GM12874 (cell line): ENCODE measurements around the gene CLIC6.

Experiments
- TF ChIP-seq, protein P1 (sequence below): IDR thresholded peaks from 2 replicates; pipeline ENCODE4 v1.5.1; 2011; ENCODE audit warnings: low read depth, mild to moderate bottlenecking, control low read depth, low read length, moderate library complexity; ENCODE audit not compliant: insufficient read depth

Gene CLIC6

DNA sequence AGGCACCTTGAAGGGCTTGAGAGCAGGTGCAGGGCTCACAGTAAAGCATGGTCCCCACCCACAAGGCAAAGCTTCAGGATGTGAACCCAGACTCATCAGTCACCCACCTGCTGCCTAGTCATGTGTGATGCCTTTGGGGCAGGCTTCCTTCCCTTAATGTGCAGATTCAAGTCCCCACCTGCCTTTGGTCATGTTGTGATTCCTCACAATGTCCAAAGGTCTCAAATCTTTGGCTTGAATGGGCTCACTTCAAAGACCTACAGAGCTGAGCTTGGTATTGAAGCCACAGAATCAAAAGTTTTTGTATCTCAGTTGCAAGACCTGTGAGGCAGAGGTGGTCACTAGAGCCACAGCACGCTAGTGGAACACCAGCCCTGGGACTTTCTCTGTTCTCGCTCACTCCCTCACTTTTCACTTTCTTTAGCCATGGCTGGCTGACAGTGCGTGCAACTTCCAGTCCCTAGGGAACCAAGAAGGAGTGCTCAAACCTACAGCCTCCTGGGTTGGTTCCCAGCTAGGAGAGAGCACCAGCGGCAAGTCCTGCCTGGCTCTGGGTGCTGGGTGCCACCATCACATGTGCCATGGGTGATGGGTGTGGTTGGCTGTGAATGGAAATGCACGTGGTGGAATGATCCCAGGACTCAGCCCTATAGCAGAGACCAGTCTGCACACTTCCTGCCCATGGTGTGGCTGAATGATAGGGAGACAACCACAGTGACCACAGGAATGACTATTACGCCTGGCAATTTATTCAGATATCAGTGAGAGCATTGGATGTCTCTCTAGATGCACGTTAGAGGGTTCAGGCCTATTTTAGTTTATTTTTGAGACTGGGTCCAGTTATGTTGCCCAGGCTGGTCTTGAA is 26.4 kb upstream of the CLIC6 start:
- TF ChIP-seq, protein P1, sequence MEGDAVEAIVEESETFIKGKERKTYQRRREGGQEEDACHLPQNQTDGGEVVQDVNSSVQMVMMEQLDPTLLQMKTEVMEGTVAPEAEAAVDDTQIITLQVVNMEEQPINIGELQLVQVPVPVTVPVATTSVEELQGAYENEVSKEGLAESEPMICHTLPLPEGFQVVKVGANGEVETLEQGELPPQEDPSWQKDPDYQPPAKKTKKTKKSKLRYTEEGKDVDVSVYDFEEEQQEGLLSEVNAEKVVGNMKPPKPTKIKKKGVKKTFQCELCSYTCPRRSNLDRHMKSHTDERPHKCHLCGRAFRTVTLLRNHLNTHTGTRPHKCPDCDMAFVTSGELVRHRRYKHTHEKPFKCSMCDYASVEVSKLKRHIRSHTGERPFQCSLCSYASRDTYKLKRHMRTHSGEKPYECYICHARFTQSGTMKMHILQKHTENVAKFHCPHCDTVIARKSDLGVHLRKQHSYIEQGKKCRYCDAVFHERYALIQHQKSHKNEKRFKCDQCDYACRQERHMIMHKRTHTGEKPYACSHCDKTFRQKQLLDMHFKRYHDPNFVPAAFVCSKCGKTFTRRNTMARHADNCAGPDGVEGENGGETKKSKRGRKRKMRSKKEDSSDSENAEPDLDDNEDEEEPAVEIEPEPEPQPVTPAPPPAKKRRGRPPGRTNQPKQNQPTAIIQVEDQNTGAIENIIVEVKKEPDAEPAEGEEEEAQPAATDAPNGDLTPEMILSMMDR = no peak

DNA sequence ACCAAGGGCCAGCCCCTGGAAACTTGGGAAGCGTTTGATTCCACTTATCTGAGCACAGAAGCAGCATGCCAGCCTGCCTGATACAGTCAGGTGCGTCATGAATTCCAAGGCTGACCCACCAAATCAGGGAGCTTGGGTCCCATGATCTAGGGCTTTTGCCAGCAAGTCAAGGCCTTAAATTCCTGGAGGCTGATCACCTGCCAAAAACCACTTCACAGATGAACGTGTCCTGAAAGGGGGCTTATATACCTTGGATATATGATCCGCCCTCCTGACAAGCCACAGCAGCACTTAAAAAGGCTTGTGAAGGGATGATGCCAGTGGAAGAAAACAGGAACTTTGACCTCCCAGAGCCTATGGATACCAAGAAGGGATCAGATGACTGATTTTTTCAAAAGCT is 24.0 kb upstream of the CLIC6 start:
- TF ChIP-seq, protein P1 = no peak

DNA sequence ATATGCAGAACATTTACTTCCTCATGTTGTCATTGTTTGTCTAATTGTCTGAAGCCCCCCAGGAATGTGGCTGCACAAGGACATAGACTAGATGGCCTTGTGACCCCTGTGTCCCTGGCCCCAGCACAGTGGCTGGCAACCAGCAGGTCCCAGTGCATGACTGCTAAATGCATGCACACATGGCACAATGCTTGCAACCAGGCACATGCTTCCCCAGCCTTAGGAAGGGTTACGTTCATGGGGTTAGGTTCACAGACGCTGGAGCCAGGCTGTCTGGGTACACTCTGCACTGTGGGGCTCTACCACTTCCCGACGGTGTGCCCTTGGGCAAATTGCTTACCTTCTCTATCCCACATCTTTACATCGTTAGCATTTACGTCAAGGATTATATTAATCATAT is 21.2 kb upstream of the CLIC6 start:
- TF ChIP-seq, protein P1 = no peak

DNA sequence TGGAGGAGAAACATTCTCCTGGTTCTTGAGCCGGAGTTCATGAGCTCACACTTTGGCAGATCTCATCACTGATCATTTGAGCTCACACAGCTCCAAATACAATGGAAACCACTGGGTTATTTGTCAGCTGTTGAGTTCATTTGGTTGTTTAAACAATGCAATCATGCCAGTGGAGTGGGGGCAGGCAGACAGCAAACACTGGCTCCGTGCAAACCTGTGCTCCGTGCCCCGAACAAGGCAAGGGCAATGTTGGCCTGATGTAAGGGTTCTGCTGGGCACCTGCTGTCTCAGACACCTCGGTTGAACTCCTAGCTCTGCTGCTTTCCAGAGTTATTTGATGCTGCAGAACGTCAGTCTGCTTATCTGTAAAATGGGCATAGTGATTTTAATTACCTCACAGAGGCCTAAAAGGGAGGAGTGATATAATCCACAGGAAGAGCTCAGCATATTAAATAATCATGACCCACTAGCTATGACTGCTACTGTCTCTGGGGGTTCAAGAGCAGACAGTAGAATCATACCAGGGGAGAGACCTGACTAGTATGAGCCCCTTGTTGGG is 20.0 kb upstream of the CLIC6 start:
- TF ChIP-seq, protein P1 = no peak

DNA sequence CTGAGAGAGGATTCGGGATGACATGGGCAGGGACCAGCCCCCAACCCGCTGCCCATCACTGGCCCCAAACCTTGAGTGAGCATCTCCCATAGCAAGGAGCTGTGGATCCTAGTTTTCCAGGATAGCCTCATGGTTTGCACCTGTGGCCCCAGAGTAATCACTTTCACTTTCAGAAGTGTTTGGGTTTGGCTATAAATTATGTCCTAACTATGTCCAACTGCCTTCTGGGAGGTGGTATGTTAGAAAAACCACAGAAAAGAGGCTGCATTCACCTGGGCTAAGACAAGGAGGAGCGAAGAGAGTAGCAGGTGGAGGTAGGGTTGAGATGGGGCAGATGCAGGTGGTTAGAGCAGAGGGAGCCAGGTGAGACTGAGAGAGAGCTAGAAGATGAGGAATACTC is 19.4 kb upstream of the CLIC6 start:
- TF ChIP-seq, protein P1 = no peak

DNA sequence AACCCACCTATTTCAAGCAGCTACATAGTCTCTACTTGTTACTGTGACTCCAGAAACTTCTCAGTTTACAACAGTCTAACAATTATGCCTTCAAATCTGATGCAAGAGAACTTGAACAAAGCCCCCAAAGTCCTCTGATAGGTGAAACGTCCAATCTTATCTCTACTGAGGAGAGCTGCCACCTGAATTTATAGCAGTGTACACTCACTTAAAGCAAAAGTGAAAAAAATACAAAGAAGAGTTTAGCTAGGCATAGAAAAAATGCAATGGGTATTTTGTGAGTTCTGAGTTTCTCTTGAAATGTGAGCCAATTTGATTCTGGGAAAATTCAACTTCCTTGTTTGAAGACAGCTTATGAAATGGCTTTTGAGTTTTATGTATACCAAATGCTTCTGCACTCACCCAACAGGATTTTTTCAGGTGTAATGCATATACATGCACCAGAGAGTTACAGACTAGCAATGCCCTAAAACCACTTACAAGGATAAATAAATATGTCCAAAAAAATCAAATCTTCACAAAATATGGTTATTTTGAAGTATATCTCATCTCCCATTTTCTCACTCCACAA is 17.8 kb upstream of the CLIC6 start:
- TF ChIP-seq, protein P1 = no peak

DNA sequence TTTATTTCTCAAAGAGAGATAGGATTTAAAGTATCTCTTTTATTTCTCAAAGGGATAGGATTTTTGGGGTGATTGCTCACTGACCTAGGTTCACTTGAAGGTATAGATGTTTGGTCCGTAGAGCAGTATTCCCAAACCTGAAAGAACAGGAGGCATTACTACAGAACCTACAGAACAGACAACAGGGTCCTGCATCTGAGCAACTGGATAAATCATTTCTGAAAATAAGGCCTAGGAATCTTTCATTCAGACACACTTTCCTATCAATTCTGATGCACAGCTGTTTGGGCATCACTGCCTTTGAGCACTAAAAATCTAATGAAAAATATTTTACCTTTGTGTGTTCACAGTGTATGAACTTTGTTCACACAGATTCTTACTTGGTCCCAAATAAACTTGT is 17.2 kb upstream of the CLIC6 start:
- TF ChIP-seq, protein P1 = no peak
